IMR-90 (cell line): Measurements from ENCODE around the gene SYNGR2. TPM values are rescaled to one million over a fixed set of nuclear protein-coding genes. Genes with fewer than 3 reads are reported as not detected.

Experiments used
- ATAC-seq: fragments of 200-7000 bp; cut with Tn5 transposase; 2 replicates; pipeline ENCODE4 v1.9.1; 2020; ENCODE audit warnings: low read depth, mild to moderate bottlenecking, moderate library complexity
- BruUV-seq: library from RNA; stranded (reverse); fragments of 400-500 nt; replicated peaks from 2 replicates; lab custom pipeline; 2021; lab: Mats Ljungman, UMichigan
- CTCF ChIA-PET: fragments of 300-600 bp; formaldehyde crosslinking; extraction: SDS; loops from one replicate; lab custom pipeline; 2021; ENCODE audit warnings: antibody characterized with exemption; lab: Yijun Ruan, JAX
- POLR2A ChIA-PET: fragments of 300-600 bp; sonication (Branson Sonifier 250); formaldehyde crosslinking; loops from one replicate; lab custom pipeline; 2022; ENCODE audit warnings: antibody characterized with exemption; ENCODE audit not compliant: unreplicated experiment; lab: Charles Lee
- DNase-seq: peaks from one replicate; pipeline ENCODE4 v3.0.0; 2013
- H2AFZ ChIP-seq: replicated peaks from 2 replicates; pipeline ENCODE3; 2013; ENCODE audit warnings: low read length, mild to moderate bottlenecking; ENCODE audit not compliant: poor library complexity
- H2AK5ac ChIP-seq: 2 replicates; pipeline ENCODE4 v1.6.1; 2013; ENCODE audit warnings: low read depth, low read length, inconsistent platforms
- H2AK9ac ChIP-seq: replicated peaks from 2 replicates; pipeline ENCODE3; 2013; ENCODE audit warnings: mild to moderate bottlenecking, low read depth, low read length, moderate library complexity; ENCODE audit not compliant: poor library complexity
- H2BK120ac ChIP-seq: 2 replicates; pipeline ENCODE4 v1.6.1; 2013; ENCODE audit warnings: low read depth, low read length, inconsistent platforms
- H2BK15ac ChIP-seq: 3 replicates; pipeline ENCODE4 v1.6.1; 2013; ENCODE audit warnings: low read depth, low read length, inconsistent platforms
- H2BK20ac ChIP-seq: 2 replicates; pipeline ENCODE4 v1.6.1; 2013; ENCODE audit warnings: low read depth, mild to moderate bottlenecking, inconsistent platforms, low read length, moderate library complexity
- H2BK5ac ChIP-seq: 2 replicates; pipeline ENCODE4 v1.6.1; 2013; ENCODE audit warnings: mild to moderate bottlenecking, low read depth, low read length, inconsistent platforms; ENCODE audit not compliant: poor library complexity, severe bottlenecking
- H3K14ac ChIP-seq: replicated peaks from 2 replicates; pipeline ENCODE4 v1.6.1; 2013; ENCODE audit warnings: low read depth, low read length, inconsistent platforms
- H3K18ac ChIP-seq: 2 replicates; pipeline ENCODE4 v1.6.1; 2013; ENCODE audit warnings: low read depth, low read length, control low read depth
- H3K23ac ChIP-seq: 2 replicates; pipeline ENCODE4 v1.6.1; 2013; ENCODE audit warnings: low read depth, low read length, inconsistent platforms
- H3K27ac ChIP-seq: 2 replicates; pipeline ENCODE4 v1.5.1; 2013; ENCODE audit warnings: mild to moderate bottlenecking, control low read depth, low read length; ENCODE audit not compliant: insufficient read depth
- H3K27me3 ChIP-seq: 2 replicates; pipeline ENCODE4 v1.6.1; 2013; ENCODE audit warnings: low read length; ENCODE audit not compliant: control insufficient read depth, insufficient read depth
- H3K36me3 ChIP-seq: 2 replicates; pipeline ENCODE4 v1.6.1; 2013; ENCODE audit warnings: low read length, mixed read lengths; ENCODE audit not compliant: control insufficient read depth, insufficient read depth
- H3K4ac ChIP-seq: 2 replicates; pipeline ENCODE4 v1.6.1; 2013; ENCODE audit warnings: low read depth, low read length, inconsistent platforms
- H3K4me1 ChIP-seq: 2 replicates; pipeline ENCODE4 v1.6.1; 2013; ENCODE audit warnings: low read length, mixed read lengths; ENCODE audit not compliant: control insufficient read depth, insufficient read depth
- H3K4me2 ChIP-seq: 2 replicates; pipeline ENCODE4 v1.6.1; 2013; ENCODE audit warnings: low read depth, mild to moderate bottlenecking, control low read depth, low read length, moderate library complexity
- H3K4me3 ChIP-seq: 2 replicates; pipeline ENCODE4 v1.5.1; 2013; ENCODE audit warnings: low read depth, mild to moderate bottlenecking, control low read depth, low read length, moderate library complexity; ENCODE audit not compliant: insufficient read depth
- H3K56ac ChIP-seq: 2 replicates; pipeline ENCODE4 v1.6.1; 2013; ENCODE audit warnings: low read length, inconsistent platforms; ENCODE audit not compliant: insufficient read depth; ENCODE audit errors: extremely low read depth
- H3K79me1 ChIP-seq, 2 experiments: 2 replicates each; pipeline ENCODE4 v1.6.1; 2013; ENCODE audit warnings: low read length in 2 of 2, inconsistent platforms in 1 of 2, low read depth in 1 of 2
- H3K9ac ChIP-seq: 2 replicates; pipeline ENCODE4 v1.6.1; 2013; ENCODE audit warnings: low read depth, low read length, control low read depth
- H3K9me1 ChIP-seq: 2 replicates; pipeline ENCODE4 v1.6.1; 2013; ENCODE audit warnings: low read length, inconsistent platforms; ENCODE audit not compliant: insufficient read depth
- H3K9me3 ChIP-seq: 2 replicates; pipeline ENCODE4 v1.6.1; 2013; ENCODE audit warnings: low read length; ENCODE audit not compliant: control insufficient read depth, insufficient read depth
- H4K20me1 ChIP-seq: 2 replicates; pipeline ENCODE4 v1.6.1; 2013; ENCODE audit warnings: low read length, inconsistent platforms; ENCODE audit not compliant: insufficient read depth
- H4K5ac ChIP-seq: 2 replicates; pipeline ENCODE4 v1.6.1; 2013; ENCODE audit warnings: mild to moderate bottlenecking, low read depth, low read length, control low read depth
- H4K8ac ChIP-seq, 2 experiments: 2 replicates each; pipeline ENCODE4 v1.6.1; 2013; ENCODE audit warnings: low read depth in 2 of 2, low read length in 2 of 2, control low read depth in 1 of 2, inconsistent platforms in 1 of 2
- H4K91ac ChIP-seq: 2 replicates; pipeline ENCODE4 v1.6.1; 2013; ENCODE audit warnings: low read depth, low read length, inconsistent platforms; ENCODE audit not compliant: insufficient read depth
- BHLHE40 ChIP-seq: fragments of 150-350 bp; IDR thresholded peaks from 2 replicates; pipeline ENCODE4 v1.6.1; 2016; ENCODE audit warnings: mild to moderate bottlenecking, low read depth, low read length
- CEBPB ChIP-seq: IDR thresholded peaks from 2 replicates; pipeline ENCODE4 v1.6.1; 2012; ENCODE audit warnings: low read depth, low read length, improper control_type of control experiment
- CHD1 ChIP-seq: IDR thresholded peaks from 2 replicates; pipeline ENCODE4 v1.6.1; 2012; ENCODE audit warnings: low read depth, low read length, improper control_type of control experiment
- CTCF ChIP-seq: conservative IDR thresholded peaks from 2 replicates; pipeline ENCODE4 v1.5.1; 2012; ENCODE audit warnings: mild to moderate bottlenecking, low read depth, low read length, improper control_type of control experiment
- ELK1 ChIP-seq: fragments of 150-350 bp; IDR thresholded peaks from 2 replicates; pipeline ENCODE4 v1.6.1; 2016; ENCODE audit warnings: low read depth, mild to moderate bottlenecking, low read length, moderate library complexity, borderline replicate concordance
- FOS ChIP-seq: fragments of 150-350 bp; IDR thresholded peaks from 2 replicates; pipeline ENCODE4 v1.6.1; 2016; ENCODE audit warnings: low read depth, low read length
- MAFK ChIP-seq: IDR thresholded peaks from 2 replicates; pipeline ENCODE4 v1.6.1; 2012; ENCODE audit warnings: low read depth, low read length, improper control_type of control experiment
- MAZ ChIP-seq: IDR thresholded peaks from 2 replicates; pipeline ENCODE4 v1.6.1; 2012; ENCODE audit warnings: low read depth, mild to moderate bottlenecking, low read length, improper control_type of control experiment, moderate library complexity, borderline replicate concordance
- MXI1 ChIP-seq: IDR thresholded peaks from 2 replicates; pipeline ENCODE4 v1.6.1; 2012; ENCODE audit warnings: low read depth, mild to moderate bottlenecking, low read length, moderate library complexity, borderline replicate concordance
- NFE2L2 ChIP-seq: fragments of 150-350 bp; IDR thresholded peaks from 2 replicates; pipeline ENCODE4 v1.6.1; 2016; ENCODE audit warnings: low read depth, mild to moderate bottlenecking, low read length
- POLR2A ChIP-seq: IDR thresholded peaks from 2 replicates; pipeline ENCODE4 v1.6.1; 2012; ENCODE audit warnings: mild to moderate bottlenecking, low read depth, low read length
- RAD21 ChIP-seq: IDR thresholded peaks from 2 replicates; pipeline ENCODE4 v1.6.1; 2012; ENCODE audit warnings: low read length, improper control_type of control experiment
- RCOR1 ChIP-seq: IDR thresholded peaks from 2 replicates; pipeline ENCODE4 v1.6.1; 2012; ENCODE audit warnings: mild to moderate bottlenecking, low read length, improper control_type of control experiment; ENCODE audit not compliant: insufficient replicate concordance
- RFX5 ChIP-seq: IDR thresholded peaks from 2 replicates; pipeline ENCODE4 v1.8.0; 2012; ENCODE audit warnings: low read depth, mild to moderate bottlenecking, low read length, moderate library complexity
- SMC3 ChIP-seq: fragments of 150-350 bp; IDR thresholded peaks from 2 replicates; pipeline ENCODE4 v1.6.1; 2016; ENCODE audit warnings: low read depth, mild to moderate bottlenecking, antibody characterized with exemption, low read length, moderate library complexity
- USF2 ChIP-seq: fragments of 150-350 bp; IDR thresholded peaks from 2 replicates; pipeline ENCODE4 v1.6.1; 2017; ENCODE audit warnings: mild to moderate bottlenecking, antibody characterized with exemption, low read length, low read depth
- WGBS, 2 experiments: methylation state at CpG; one replicate each; pipeline versions ENCODE4 v1.1.5 to v1.1.7; 2013; ENCODE audit warnings: missing lambda C conversion rate in 2 of 2; ENCODE audit not compliant: insufficient read length in 1 of 2; ENCODE audit errors: extremely low coverage in 2 of 2; 5-methylcytosine and 5-hydroxymethylcytosine counted together
- dilution Hi-C: fragments of 300-500 bp; cut with HindIII; formaldehyde crosslinking; loops from one replicate; pipeline ENCODE4 v1.14.3; 2018; ENCODE audit warnings: low sequenced_read_pairs; ENCODE audit not compliant: unreplicated experiment
- in situ Hi-C: fragments of 300-500 bp; cut with MboI; formaldehyde crosslinking; loops from 3 replicates; pipeline ENCODE4 v1.14.3; 2019; ENCODE audit warnings: low sequenced_read_pairs, inconsistent platforms, mixed read lengths
- intact Hi-C: fragments of 100-400 bp; cut with micrococcal nuclease; formaldehyde crosslinking; loops from 2 replicates; pipeline ENCODE4 v1.10.0; 2022
- polyA plus RNA-seq, 3 experiments: library from polyadenylated mRNA; depleted of rRNA; stranded (reverse); fragments of >200 nt; gene quantifications; 2 replicates each; pipeline ENCODE4 v1.2.3, GENCODE V29; 2012; ENCODE audit warnings: low replicate concordance in 1 of 3
- total RNA-seq: library from RNA; depleted of rRNA; stranded (reverse); fragments of >200 nt; gene quantifications from 2 replicates; pipeline ENCODE4 v1.2.3, GENCODE V29; 2012

SYNGR2 gene
- total and polyA plus RNA-seq, 2 of the 4 experiments (the other 2 are of a cell fraction) = 11.1 to 63.1 TPM

- Histone ChIP-seq H2BK20ac (no peak overlapping the region), H2BK15ac (no peak overlapping the region), H4K91ac (no peak overlapping the region), H4K8ac (no peak overlapping the region), H3K9ac (no peak overlapping the region), H4K20me1 (no peaks in the 10 kb centered on the region), H3K14ac (no peak overlapping the region), H2BK5ac (no peak overlapping the region), H2BK120ac (no peak overlapping the region), H4K5ac (no peak overlapping the region), H3K9me3 (no peaks in the 10 kb centered on the region), H3K4ac (no peak overlapping the region), H3K79me1 (peaks cover 0 to 3% of the 10 kb centered on the region in 2 experiments; a peak in 2 of 4 replicates), H3K4me1 (no peaks in the 10 kb centered on the region), H3K36me3 (peaks cover 4% of the 10 kb centered on the region; the same call in 1 of the 2 replicates), H2AK5ac (no peak overlapping the region), H3K27me3 (no peaks in the 10 kb centered on the region), H3K4me3 (no peak overlapping the region), H3K4me2 (no peak overlapping the region), H2AFZ (no peak overlapping the region), H3K27ac (no peak overlapping the region), H3K23ac (no peak overlapping the region), H3K9me1 (no peaks in the 10 kb centered on the region), H3K18ac (no peak overlapping the region), H2AK9ac (no peak overlapping the region), H3K56ac (no peak overlapping the region; the same call in 1 of the 2 replicates)
- in situ Hi-C loops = no loop called here
- CTCF ChIA-PET = no interaction called here
- TF ChIP-seq RCOR1 (no peak), FOS (no peak), USF2 (no peak), CTCF (no peak), MAZ (no peak), RFX5 (no peak), BHLHE40 (no peak), MXI1 (no peak), POLR2A (no peak), SMC3 (no peak), ELK1 (no peak), MAFK (no peak), NFE2L2 (no peak), CEBPB (no peak), CHD1 (no peak), RAD21 (no peak)
- POLR2A ChIA-PET = no interaction called here
- intact Hi-C loops = no loop called here
- DNase-seq (no peak), ATAC-seq (no peak)
- WGBS, 2 experiments = 94% methylated on average over 4 of the region's 22 CpGs; no CpG with 5 or more reads in 1 of the 2 experiments
- dilution Hi-C loops = no loop called here
- BruUV-seq = no TSS peak
These were observed 36.2 kb downstream of the SYNGR2 start for GRCh38 chr17:78204387-78205123.
